HEK293 (cell line): ENCODE data around the gene KCTD10.

ENCODE experiments used
- KLF1 ChIP-seq: fragments of 450-650 bp; formaldehyde crosslinking; IDR thresholded peaks from 2 replicates; pipeline ENCODE4 v1.5.1; 2016; ENCODE audit warnings: missing biosample characterization, missing genetic modification characterization
- MEIS1 ChIP-seq: sonication (generic); formaldehyde crosslinking; IDR thresholded peaks from 2 replicates; pipeline ENCODE4 v1.8.1; 2022; ENCODE audit warnings: missing genetic modification reagents, mild to moderate bottlenecking, borderline replicate concordance
- ZNF112 ChIP-seq: fragments of 450-650 bp; formaldehyde crosslinking; IDR thresholded peaks from 2 replicates; pipeline ENCODE4 v1.5.0; 2017; ENCODE audit warnings: missing biosample characterization, missing genetic modification characterization
- ZNF155 ChIP-seq: fragments of 450-650 bp; formaldehyde crosslinking; IDR thresholded peaks from 2 replicates; pipeline ENCODE4 v1.5.1; 2016; ENCODE audit warnings: missing biosample characterization, missing genetic modification characterization
- ZNF311 ChIP-seq: fragments of 450-650 bp; formaldehyde crosslinking; IDR thresholded peaks from 2 replicates; pipeline ENCODE4 v1.5.1; 2017; ENCODE audit warnings: missing biosample characterization, missing genetic modification characterization, borderline replicate concordance
- ZNF654 ChIP-seq: fragments of 450-650 bp; formaldehyde crosslinking; IDR thresholded peaks from 2 replicates; pipeline ENCODE4 v1.5.1; 2016; ENCODE audit warnings: low read depth, missing biosample characterization, missing genetic modification characterization
- ZNF660 ChIP-seq: fragments of 450-650 bp; IDR thresholded peaks from 2 replicates; pipeline ENCODE4 v1.5.1; 2018; ENCODE audit warnings: missing biosample characterization, mild to moderate bottlenecking, missing genetic modification characterization
- ZNF837 ChIP-seq: fragments of 450-650 bp; formaldehyde crosslinking; IDR thresholded peaks from 2 replicates; pipeline ENCODE4 v1.5.1; 2016; ENCODE audit warnings: missing biosample characterization, missing genetic modification characterization

GRCh38 chr12:109477185-109477962 lies at the start of gene KCTD10, which contains the start of gene UBE3B:
- TF ChIP-seq ZNF155 (tag by site-specific recombination) = no peak
- TF ChIP-seq ZNF654 (tag by site-specific recombination) = no peak; the same call in 1 of the 2 replicates
- TF ChIP-seq MEIS1 (CRISPR knock-in tag) = no peak
- TF ChIP-seq ZNF660 (tag by site-specific recombination) = peak; percentile 99
- TF ChIP-seq ZNF311 (tag by site-specific recombination) = no peak
- peak; percentile 90 for TF ChIP-seq KLF1 (tag by site-specific recombination)
- no peak for TF ChIP-seq ZNF112
- TF ChIP-seq ZNF837 (tag by site-specific recombination) = no peak
